MM.1S (cell line): ENCODE measurements around the gene SLC35A2.
A peak's percentile ranks its signal among the peaks of the same experiment; 100 is the strongest.

Source experiments
- DNase-seq: peaks from one replicate; pipeline ENCODE4 v3.0.0-alpha.2; 2015
- H2AFZ ChIP-seq: fragments of 300-600 bp; sonication (generic); 2 replicates; pipeline ENCODE4 v1.6.0; 2016; ENCODE audit warnings: antibody characterized with exemption, low read length
- H3F3A ChIP-seq: fragments of 300-600 bp; sonication (generic); 2 replicates; pipeline ENCODE4 v1.6.1; 2016; ENCODE audit warnings: mild to moderate bottlenecking, antibody characterized with exemption, low read length, moderate library complexity, mixed read lengths; ENCODE audit not compliant: insufficient read depth
- H3K27ac ChIP-seq: fragments of 300-600 bp; sonication (generic); 2 replicates; pipeline ENCODE4 v1.5.1; 2016; ENCODE audit warnings: mild to moderate bottlenecking, low read length
- H3K27me3 ChIP-seq: fragments of 300-600 bp; sonication (generic); replicated peaks from 2 replicates; pipeline ENCODE4 v1.6.0; 2016; ENCODE audit warnings: low read length; ENCODE audit not compliant: insufficient read depth
- H3K36me3 ChIP-seq: fragments of 300-600 bp; sonication (generic); replicated peaks from 2 replicates; pipeline ENCODE4 v1.6.1; 2016; ENCODE audit warnings: mild to moderate bottlenecking, low read length, mixed read lengths; ENCODE audit not compliant: insufficient read depth
- H3K4me1 ChIP-seq: fragments of 300-600 bp; sonication (generic); 2 replicates; pipeline ENCODE4 v1.6.1; 2016; ENCODE audit warnings: low read length, mixed read lengths
- H3K4me2 ChIP-seq: fragments of 300-600 bp; sonication (generic); 2 replicates; pipeline ENCODE4 v1.6.0; 2016; ENCODE audit warnings: low read depth, low read length
- H3K4me3 ChIP-seq: fragments of 300-600 bp; sonication (generic); 2 replicates; pipeline ENCODE4 v1.5.1; 2016; ENCODE audit warnings: low read length, mixed read lengths
- H3K79me2 ChIP-seq: fragments of 300-600 bp; sonication (generic); 2 replicates; pipeline ENCODE4 v1.6.1; 2016; ENCODE audit warnings: mixed run types, low read length, mixed read lengths
- H3K9ac ChIP-seq: fragments of 300-600 bp; sonication (generic); 2 replicates; pipeline ENCODE4 v1.6.1; 2016; ENCODE audit warnings: low read length, mixed read lengths
- H3K9me2 ChIP-seq: fragments of 300-600 bp; sonication (generic); replicated peaks from 2 replicates; pipeline ENCODE4 v1.6.1; 2016; ENCODE audit warnings: mild to moderate bottlenecking, low read length, mixed read lengths; ENCODE audit not compliant: insufficient read depth
- H3K9me3 ChIP-seq: fragments of 300-600 bp; sonication (generic); replicated peaks from 2 replicates; pipeline ENCODE4 v1.6.1; 2016; ENCODE audit warnings: mild to moderate bottlenecking, low read length, mixed read lengths; ENCODE audit not compliant: insufficient read depth
- H4K20me1 ChIP-seq: fragments of 300-600 bp; sonication (generic); 2 replicates; pipeline ENCODE4 v1.6.1; 2016; ENCODE audit warnings: mild to moderate bottlenecking, low read length, moderate library complexity, mixed read lengths; ENCODE audit not compliant: insufficient read depth
- CTCF ChIP-seq: fragments of 300-600 bp; sonication (generic); IDR thresholded peaks from 2 replicates; pipeline ENCODE4 v1.5.1; 2016; ENCODE audit warnings: antibody characterized with exemption, low read length, mixed read lengths
- EZH2 ChIP-seq: fragments of 300-600 bp; sonication (generic); optimal IDR thresholded peaks from 2 replicates; pipeline ENCODE3; 2017; ENCODE audit warnings: low read depth, mild to moderate bottlenecking, antibody characterized with exemption, low read length, mixed read lengths
- EZH2phosphoT487 ChIP-seq: fragments of 300-600 bp; sonication (generic); IDR thresholded peaks from 2 replicates; pipeline ENCODE4 v1.6.1; 2018; ENCODE audit warnings: antibody characterized with exemption, low read length

The SLC35A2 gene

GRCh38 chrX:48901069-48901468 lies 10.4 kb downstream of the SLC35A2 start:
- Histone ChIP-seq H3K79me2 (peaks cover 36% of the 10 kb centered on the region), H3K4me3 (no peak overlapping the region), H3K27ac (no peak overlapping the region), H3F3A (peaks cover 4% of the 10 kb centered on the region; the same call in 1 of the 2 replicates), H3K4me2 (no peak overlapping the region), H3K36me3 (no peaks in the 10 kb centered on the region), H3K9ac (no peak overlapping the region), H3K9me2 (no peaks in the 10 kb centered on the region), H3K9me3 (no peaks in the 10 kb centered on the region), H3K4me1 (no peaks in the 10 kb centered on the region), H4K20me1 (no peaks in the 10 kb centered on the region), H3K27me3 (no peaks in the 10 kb centered on the region), H2AFZ (no peak overlapping the region)
- DNase-seq = no peak
- TF ChIP-seq CTCF (no peak), EZH2phosphoT487 (no peak), EZH2 (no peak)

- no peak for TF ChIP-seq CTCF
- no peak for TF ChIP-seq EZH2phosphoT487
- no peak for TF ChIP-seq EZH2
- Histone ChIP-seq H3K27me3 (no peaks in the 10 kb centered on the region), H3K36me3 (no peaks in the 10 kb centered on the region), H3K9ac (peak overlapping the region; percentile 53; the same call in 1 of the 2 replicates), H3K4me3 (peak overlapping the region; percentile 45), H2AFZ (no peak overlapping the region), H3K27ac (peak overlapping the region; percentile 98; the same call in 1 of the 2 replicates), H3F3A (peaks cover 4% of the 10 kb centered on the region; the same call in 1 of the 2 replicates), H3K79me2 (peaks cover 48% of the 10 kb centered on the region), H3K4me2 (peak overlapping the region; percentile 55; the same call in 1 of the 2 replicates), H4K20me1 (no peaks in the 10 kb centered on the region), H3K9me2 (no peaks in the 10 kb centered on the region), H3K4me1 (no peaks in the 10 kb centered on the region), H3K9me3 (no peaks in the 10 kb centered on the region)
- no peak for DNase-seq
These were observed 12.4 kb downstream of the SLC35A2 start for GRCh38 chrX:48899078-48899410.

- peak within 1 kb of the TSS; percentile 56; the same call in 1 of the 2 replicates for H2AFZ ChIP-seq
- H3K9me3 ChIP-seq = no peaks in the 10 kb centered on the region
- no peaks in the 10 kb centered on the region for H4K20me1 ChIP-seq
- H3K36me3 ChIP-seq = no peaks in the 10 kb centered on the region
- DNase-seq = peak; percentile 93
- H3K4me3 ChIP-seq = peak within 1 kb of the TSS; percentile 88
- peak within 1 kb of the TSS; percentile 74 for H3K4me2 ChIP-seq
- no peaks in the 10 kb centered on the region for H3K27me3 ChIP-seq
- no peaks in the 10 kb centered on the region for H3K4me1 ChIP-seq
- peak within 1 kb of the TSS; percentile 98 for H3K27ac ChIP-seq
- peaks cover 4% of the 10 kb centered on the region; the same call in 1 of the 2 replicates for H3F3A ChIP-seq
- H3K9ac ChIP-seq = peak within 1 kb of the TSS; percentile 95
- TF ChIP-seq EZH2 = no peak
- no peak for TF ChIP-seq EZH2phosphoT487
- no peak for TF ChIP-seq CTCF
- peaks cover 48% of the 10 kb centered on the region for H3K79me2 ChIP-seq
- H3K9me2 ChIP-seq = no peaks in the 10 kb centered on the region
These were observed 13.7 kb downstream of the SLC35A2 start, which contains the start of the genes PQBP1 and TIMM17B for GRCh38 chrX:48897625-48898306. PQBP1 (plus strand) TSS chrX:48897930; CDS start chrX:48898510, 580 bp downstream. TIMM17B (minus strand) TSS chrX:48897768; CDS start chrX:48897749, 19 bp downstream.
